HEK293 (cell line): Measurements from ENCODE around the gene DGCR6L.
"Not testable (repeated sequence)": the region's sequence is repeated elsewhere in the genome, so short reads cannot be mapped to it uniquely, and the experiment has no call there.

Experiments
- CTCF ChIA-PET: fragments of 350-600 bp; formaldehyde crosslinking; extraction: SDS; loops from one replicate; lab custom pipeline; 2021; ENCODE audit warnings: antibody characterized with exemption; lab: Yijun Ruan, JAX
- POLR2A ChIA-PET: fragments of 300-600 bp; formaldehyde crosslinking; extraction: SDS; loops from one replicate; lab custom pipeline; 2020; ENCODE audit warnings: antibody characterized with exemption, inconsistent platforms; lab: Yijun Ruan, JAX
- H3K27ac ChIP-seq: fragments of 200-500 bp; sonication (Bioruptor generic); 2 replicates; pipeline ENCODE4 v1.5.1; 2014; ENCODE audit warnings: low read depth, low read length, control low read depth, inconsistent platforms; ENCODE audit errors: extremely low read depth
- H3K36me3 ChIP-seq, 2 experiments: fragments of 200-500 bp in 1 of 2; sonication (Bioruptor generic) in 1 of 2; 1 replicate in 1 of 2; 2 replicates in 1 of 2; pipeline ENCODE4 v1.5.1; 2014 to 2017; ENCODE audit warnings: inconsistent platforms in 2 of 2, low read length in 2 of 2; ENCODE audit not compliant: control insufficient read depth in 2 of 2, insufficient read depth in 1 of 2
- H3K4me1 ChIP-seq: fragments of 200-500 bp; sonication (Bioruptor generic); 2 replicates; pipeline ENCODE4 v1.5.1; 2014; ENCODE audit warnings: mild to moderate bottlenecking, low read length, inconsistent platforms; ENCODE audit not compliant: control insufficient read depth, insufficient read depth
- H3K4me3 ChIP-seq: 2 replicates; pipeline ENCODE4 v1.5.1; 2011; ENCODE audit warnings: low read depth, mild to moderate bottlenecking, control low read depth, low read length, moderate library complexity
- H3K9me3 ChIP-seq: fragments of 200-500 bp; sonication (Bioruptor generic); 2 replicates; pipeline ENCODE4 v1.5.1; 2014; ENCODE audit warnings: low read depth, low read length, inconsistent platforms; ENCODE audit not compliant: control insufficient read depth, insufficient read depth
- BCL6B ChIP-seq: fragments of 450-650 bp; formaldehyde crosslinking; IDR thresholded peaks from 2 replicates; pipeline ENCODE4 v1.5.1; 2017; ENCODE audit warnings: missing biosample characterization, missing genetic modification characterization
- CTCF ChIP-seq: fragments of 450-650 bp; formaldehyde crosslinking; IDR thresholded peaks from 2 replicates; pipeline ENCODE4 v1.5.1; 2016; ENCODE audit warnings: missing biosample characterization, missing genetic modification characterization
- GLIS1 ChIP-seq: fragments of 450-650 bp; formaldehyde crosslinking; IDR thresholded peaks from 2 replicates; pipeline ENCODE4 v1.5.1; 2016; ENCODE audit warnings: missing biosample characterization, missing genetic modification characterization
- GLIS2 ChIP-seq: fragments of 450-650 bp; formaldehyde crosslinking; IDR thresholded peaks from 2 replicates; pipeline ENCODE4 v1.5.1; 2016; ENCODE audit warnings: missing biosample characterization, missing genetic modification characterization
- KLF8 ChIP-seq: fragments of 450-650 bp; formaldehyde crosslinking; IDR thresholded peaks from 2 replicates; pipeline ENCODE4 v1.5.1; 2016; ENCODE audit warnings: missing biosample characterization, missing genetic modification characterization
- PRDM10 ChIP-seq: fragments of 450-650 bp; formaldehyde crosslinking; IDR thresholded peaks from 2 replicates; pipeline ENCODE4 v1.5.1; 2016; ENCODE audit warnings: missing biosample characterization, missing genetic modification characterization
- SP3 ChIP-seq: fragments of 450-650 bp; formaldehyde crosslinking; IDR thresholded peaks from 2 replicates; pipeline ENCODE4 v1.5.1; 2016; ENCODE audit warnings: missing biosample characterization, missing genetic modification characterization
- ZIC2 ChIP-seq: fragments of 450-650 bp; formaldehyde crosslinking; IDR thresholded peaks from 2 replicates; pipeline ENCODE4 v1.5.1; 2016; ENCODE audit warnings: missing biosample characterization, missing genetic modification characterization
- ZNF335 ChIP-seq: fragments of 450-650 bp; formaldehyde crosslinking; conservative IDR thresholded peaks from 2 replicates; pipeline ENCODE4 v1.5.1; 2016; ENCODE audit warnings: missing biosample characterization, missing genetic modification characterization
- ZNF416 ChIP-seq: fragments of 450-650 bp; formaldehyde crosslinking; IDR thresholded peaks from 2 replicates; pipeline ENCODE4 v1.5.1; 2016; ENCODE audit warnings: missing biosample characterization, missing genetic modification characterization
- ZNF561 ChIP-seq: fragments of 450-650 bp; IDR thresholded peaks from 2 replicates; pipeline ENCODE4 v1.5.1; 2018; ENCODE audit warnings: missing biosample characterization, missing genetic modification characterization, borderline replicate concordance
- ZNF600 ChIP-seq: fragments of 450-650 bp; formaldehyde crosslinking; IDR thresholded peaks from 2 replicates; pipeline ENCODE4 v1.5.1; 2016; ENCODE audit warnings: missing biosample characterization, missing genetic modification characterization
- ZNF626 ChIP-seq: fragments of 450-650 bp; sonication (Bioruptor Pico); formaldehyde crosslinking; IDR thresholded peaks from 2 replicates; pipeline ENCODE4 v1.5.1; 2018; ENCODE audit warnings: missing biosample characterization, missing genetic modification characterization, inconsistent platforms
- ZNF837 ChIP-seq: fragments of 450-650 bp; formaldehyde crosslinking; IDR thresholded peaks from 2 replicates; pipeline ENCODE4 v1.5.1; 2016; ENCODE audit warnings: missing biosample characterization, missing genetic modification characterization
- ZXDB ChIP-seq: fragments of 450-650 bp; formaldehyde crosslinking; IDR thresholded peaks from 2 replicates; pipeline ENCODE4 v1.5.1; 2016; ENCODE audit warnings: missing biosample characterization, missing genetic modification characterization

Gene DGCR6L

GRCh38 chr22:20314741-20315336 is 5.0 kb downstream of the DGCR6L start:
- POLR2A ChIA-PET, H3K4me1 ChIP-seq, H3K9me3 ChIP-seq, H3K27ac ChIP-seq: not testable (repeated sequence)
- CTCF ChIA-PET = interaction anchor here (0.8 kb wide), 1 partner anchor 29 kb away, joined by 3 read pairs; no protein-coding TSS in a partner anchor
- TF ChIP-seq GLIS1 (tag by site-specific recombination) (peak; percentile 93), GLIS2 (tag by site-specific recombination) (peak; percentile 62), ZIC2 (tag by site-specific recombination) (peak; percentile 95)
- TF ChIP-seq, all 188 proteins: peak for 3; not testable (repeated sequence) for 185
- H3K4me3 ChIP-seq = not testable (repeated sequence)
- peaks cover 0 to 14% of the 10 kb centered on the region in 2 experiments; a peak in 1 of 3 replicates for H3K36me3 ChIP-seq

GRCh38 chr22:20314206-20314605 is 5.7 kb downstream of the DGCR6L start:
- POLR2A ChIA-PET = not testable (repeated sequence)

GRCh38 chr22:20313306-20314077 is 6.4 kb downstream of the DGCR6L start:
- peaks cover 0 to 14% of the 10 kb centered on the region in 2 experiments; a peak in 1 of 3 replicates for H3K36me3 ChIP-seq
- H3K4me3 ChIP-seq, POLR2A ChIA-PET, H3K4me1 ChIP-seq, H3K9me3 ChIP-seq: not testable (repeated sequence)
- CTCF ChIA-PET = interaction anchor here (0.6 kb wide), 1 partner anchor 22 kb away, joined by 4 read pairs; no protein-coding TSS in a partner anchor
- TF ChIP-seq GLIS1 (tag by site-specific recombination) = peak; percentile 69
- TF ChIP-seq ZIC2 (tag by site-specific recombination) = peak; percentile 76
- TF ChIP-seq CTCF (tag by site-specific recombination) = peak; percentile 33; the same call in 1 of the 2 replicates
- TF ChIP-seq, all 188 proteins: peak for 3; not testable (repeated sequence) for 185
- not testable (repeated sequence) for H3K27ac ChIP-seq

More at GRCh38 chr22:20314206-20314605, 5.7 kb downstream of the DGCR6L start:
- not testable (repeated sequence) for H3K4me3 ChIP-seq, H3K4me1 ChIP-seq, H3K9me3 ChIP-seq, H3K27ac ChIP-seq
- CTCF ChIA-PET = interaction anchor here (0.8 kb wide), 1 partner anchor 28 kb away, joined by 3 read pairs; no protein-coding TSS in a partner anchor
- peaks cover 0 to 14% of the 10 kb centered on the region in 2 experiments; a peak in 1 of 3 replicates for H3K36me3 ChIP-seq

GRCh38 chr22:20312396-20313191 is 7.3 kb downstream of the DGCR6L start:
- ChIA-PET POLR2A (no interaction called here), CTCF (interaction anchor here (0.5 to 1.7 kb wide), 4 partner anchors 11 to 510 kb away, joined by 3 to 5 read pairs (median 4); no protein-coding TSS in a partner anchor)
- H3K36me3 ChIP-seq = peaks cover 0 to 14% of the 10 kb centered on the region in 2 experiments; a peak in 1 of 3 replicates
- H3K9me3 ChIP-seq = no peaks in the 10 kb centered on the region
- peaks cover 2% of the 10 kb centered on the region; the same call in 1 of the 2 replicates for H3K4me1 ChIP-seq
- H3K27ac ChIP-seq = no peak overlapping the region
- no peak overlapping the region for H3K4me3 ChIP-seq
- TF ChIP-seq ZNF626 (tag by site-specific recombination) = no peak
- peak; percentile 46; the same call in 1 of the 2 replicates for TF ChIP-seq ZNF600
- TF ChIP-seq ZNF561 (tag by site-specific recombination) = no peak
- no peak for TF ChIP-seq ZXDB (tag by site-specific recombination)
- TF ChIP-seq BCL6B (tag by site-specific recombination) = no peak
- TF ChIP-seq SP3 = no peak
- TF ChIP-seq GLIS1 (tag by site-specific recombination) = peak; percentile 30; the same call in 1 of the 2 replicates
- 0 out of 2 replicates have a peak, but pooled peaks have one; percentile 18 for TF ChIP-seq PRDM10 (tag by site-specific recombination)
- TF ChIP-seq ZNF837 (tag by site-specific recombination) = no peak
- TF ChIP-seq ZNF335 = no peak
- TF ChIP-seq ZNF416 = no peak
- no peak for TF ChIP-seq KLF8 (tag by site-specific recombination)
